K562 (cell line): ENCODE measurements around the gene SEC16A. TPM values are rescaled to one million over a fixed set of nuclear protein-coding genes. Genes with fewer than 3 reads are reported as not detected.

Experiments used
- ATAC-seq: fragments of 200-7000 bp; cut with Tn5 transposase; 3 replicates; pipeline ENCODE4 v1.9.1; 2020; ENCODE audit warnings: moderate library complexity
- BruUV-seq: library from RNA; stranded (reverse); fragments of 400-500 nt; replicated peaks from 2 replicates; lab custom pipeline; 2021; lab: Mats Ljungman, UMichigan
- CTCF ChIA-PET: fragments of 300-600 bp; formaldehyde crosslinking; extraction: SDS; loops from one replicate; lab custom pipeline; 2021; ENCODE audit warnings: low intra/inter-chr PET ratio; lab: Yijun Ruan, JAX
- POLR2A ChIA-PET: fragments of 300-600, 350-650 bp; sonication (Branson Sonifier 250); formaldehyde crosslinking; extraction: SDS; loops from one replicate; lab custom pipeline; 2021; ENCODE audit warnings: antibody characterized with exemption, inconsistent platforms; lab: Yijun Ruan, JAX
- DNase-seq, 4 experiments: peaks; one replicate each; pipeline versions ENCODE4 v3.0.0 to v3.0.0-alpha.2; 2011 to 2018; ENCODE audit warnings: low spot score in 3 of 4, mixed read lengths in 3 of 4; ENCODE audit errors: extremely low read depth in 1 of 4
- FAIRE-seq: peaks from 2 replicates; lab custom pipeline; 2011; peaks lifted over from hg19 to GRCh38; lab: Jason Lieb, UNC
- H2AFZ ChIP-seq: 2 replicates; pipeline ENCODE4 v1.6.0; 2011; ENCODE audit warnings: low read depth, low read length, control low read depth, inconsistent platforms
- H3K27ac ChIP-seq: fragments of 200-600 bp; 3 replicates; pipeline ENCODE4 v1.8.0; 2011; ENCODE audit warnings: low read depth, mild to moderate bottlenecking, control low read depth, inconsistent platforms, low read length, moderate library complexity, mixed read lengths; ENCODE audit errors: extremely low read depth
- H3K27me3 ChIP-seq, 2 experiments: fragments of 300-600 bp in 1 of 2; 2 replicates in 1 of 2; 3 replicates in 1 of 2; pipeline versions ENCODE4 v1.6.0 to v1.8.0; 2011; ENCODE audit warnings: inconsistent platforms in 2 of 2, low read length in 2 of 2, mild to moderate bottlenecking in 1 of 2, mixed read lengths in 1 of 2, moderate library complexity in 1 of 2; ENCODE audit not compliant: control insufficient read depth in 2 of 2, insufficient read depth in 2 of 2
- H3K36me3 ChIP-seq: fragments of 300-600 bp; 3 replicates; pipeline ENCODE4 v1.8.0; 2011; ENCODE audit warnings: mild to moderate bottlenecking, low read length, inconsistent platforms; ENCODE audit not compliant: control insufficient read depth, insufficient read depth
- H3K4me1 ChIP-seq, 2 experiments: fragments of 200-600 bp in 1 of 2; replicated peaks in 1 of 2; 2 replicates in 1 of 2; 3 replicates in 1 of 2; pipeline versions ENCODE4 v1.5.1 to v1.8.0; 2011; ENCODE audit warnings: inconsistent platforms in 2 of 2, low read length in 2 of 2, mild to moderate bottlenecking in 1 of 2, mixed read lengths in 1 of 2, moderate library complexity in 1 of 2; ENCODE audit not compliant: control insufficient read depth in 2 of 2, insufficient read depth in 2 of 2
- H3K4me2 ChIP-seq: 2 replicates; pipeline ENCODE4 v1.6.1; 2011; ENCODE audit warnings: low read length, control low read depth, inconsistent platforms, mixed read lengths; ENCODE audit not compliant: insufficient read depth
- H3K4me3 ChIP-seq: fragments of 200-600 bp; sonication (generic), shearing (Covaris generic); 2 replicates; pipeline ENCODE4 v1.5.1; 2016; ENCODE audit warnings: control low read depth, inconsistent platforms
- H3K79me2 ChIP-seq: fragments of 200-600 bp; 3 replicates; pipeline ENCODE4 v1.8.0; 2011; ENCODE audit warnings: low read length, inconsistent platforms; ENCODE audit not compliant: control insufficient read depth, insufficient read depth
- H3K9ac ChIP-seq, 2 experiments: 2 replicates each; pipeline versions ENCODE4 v1.6.0 to v1.6.1; 2011; ENCODE audit warnings: low read depth in 2 of 2, low read length in 2 of 2, control low read depth in 1 of 2, inconsistent platforms in 1 of 2, mild to moderate bottlenecking in 1 of 2, mixed read lengths in 1 of 2; ENCODE audit not compliant: insufficient read depth in 1 of 2
- H3K9me1 ChIP-seq: one replicate; pipeline ENCODE4 v1.6.0; 2011; ENCODE audit warnings: inconsistent platforms, mild to moderate bottlenecking, low read length, moderate library complexity; ENCODE audit not compliant: control insufficient read depth, insufficient read depth
- H3K9me3 ChIP-seq: replicated peaks from 2 replicates; pipeline ENCODE4 v1.5.1; 2011; ENCODE audit warnings: low read depth, low read length, inconsistent platforms; ENCODE audit not compliant: control insufficient read depth, insufficient read depth
- H4K20me1 ChIP-seq: replicated peaks from 2 replicates; pipeline ENCODE4 v1.6.1; 2011; ENCODE audit warnings: low read length, inconsistent platforms, mixed read lengths; ENCODE audit not compliant: control insufficient read depth, insufficient read depth
- HDAC2 ChIP-seq: fragments of 450-650 bp; IDR thresholded peaks from 2 replicates; pipeline ENCODE4 v1.6.1; 2016; ENCODE audit warnings: mild to moderate bottlenecking
- HSF4 ChIP-seq: fragments of 250-450 bp; sonication (Bioruptor Pico); IDR thresholded peaks from 2 replicates; pipeline ENCODE4 v2.1.2; 2022; ENCODE audit warnings: mild to moderate bottlenecking, moderate library complexity, borderline replicate concordance
- RAD21 ChIP-seq, 2 experiments: fragments of 250-450 bp in 1 of 2; fragments of 450-650 bp in 1 of 2; sonication (Bioruptor Pico) in 1 of 2; formaldehyde crosslinking in 1 of 2; IDR thresholded peaks in 1 of 2; conservative IDR thresholded peaks in 1 of 2; 2 replicates each; pipeline versions ENCODE4 v1.4.0 to v1.8.0; 2020 to 2022; ENCODE audit warnings: mild to moderate bottlenecking in 2 of 2, moderate library complexity in 1 of 2
- SLC30A9 ChIP-seq: fragments of 250-450 bp; sonication (Bioruptor Pico); IDR thresholded peaks from 2 replicates; pipeline ENCODE4 v1.8.0; 2022; ENCODE audit warnings: mild to moderate bottlenecking, moderate library complexity
- WGBS: fragments of 100-300 bp; shearing (Covaris generic); methylation state at CpG from one replicate; pipeline ENCODE4 v1.1.6; 2016; ENCODE audit warnings: low coverage, mixed read lengths; ENCODE audit not compliant: insufficient coverage; ENCODE audit errors: missing lambda C conversion rate; 5-methylcytosine and 5-hydroxymethylcytosine counted together
- in situ Hi-C: fragments of 300-500 bp; cut with MboI; formaldehyde crosslinking; loops from 4 replicates; pipeline ENCODE4 v1.15.0; 2018; ENCODE audit warnings: inconsistent platforms, mixed read lengths
- intact Hi-C: fragments of 100-400 bp; cut with micrococcal nuclease; formaldehyde crosslinking; loops from 2 replicates; pipeline ENCODE4 v1.14.2; 2022
- polyA plus RNA-seq, 8 experiments: library from polyadenylated mRNA; depleted of rRNA in 4 of 8; stranded (reverse) in 5 of 8; unstranded in 3 of 8; fragments of >200 nt; fragmentation: Nextera tagmentation in 2 of 8; fragmentation: Illumina TruSeq in 1 of 8; extraction: Ambion mirVana in 2 of 8; extraction: Trizol in 1 of 8; gene quantifications; 2 replicates each; pipeline versions ENCODE4 v1.2.1 to v1.2.3, GENCODE V29; 2011 to 2014; ENCODE audit warnings: inconsistent platforms in 1 of 8, missing spikeins in 1 of 8
- total RNA-seq, 7 experiments: library from RNA; depleted of rRNA in 6 of 7; stranded (reverse); fragments of >200 nt in 6 of 7; fragmentation: Illumina TruSeq in 2 of 7; extraction: Trizol in 2 of 7; gene quantifications; 2 replicates each; pipeline versions ENCODE4 v1.2.1 to v1.2.3, GENCODE V29; 2011 to 2021; ENCODE audit warnings: low replicate concordance in 1 of 7
- TF ChIP-seq, protein P1 (sequence below): sonication (generic); formaldehyde crosslinking; IDR thresholded peaks from 2 replicates; pipeline ENCODE4 v1.8.1; 2023; ENCODE audit warnings: mild to moderate bottlenecking, missing genetic modification reagents
- TF ChIP-seq, protein P2 (sequence below): sonication (generic); formaldehyde crosslinking; IDR thresholded peaks from 2 replicates; pipeline ENCODE4 v1.8.1; 2022; ENCODE audit warnings: missing genetic modification reagents
- TF ChIP-seq, protein P3 (sequence below): fragments of 450-650 bp; formaldehyde crosslinking; IDR thresholded peaks from 2 replicates; pipeline ENCODE4 v1.4.0; 2020; ENCODE audit warnings: mild to moderate bottlenecking
- TF ChIP-seq, protein P4 (sequence below): sonication (generic); formaldehyde crosslinking; IDR thresholded peaks from 2 replicates; pipeline ENCODE4 v1.4.0; 2020; ENCODE audit warnings: mild to moderate bottlenecking, missing genetic modification reagents

Gene SEC16A
- total and polyA plus RNA-seq, 9 of the 15 experiments (the other 6 are each of a cell fraction or from before 2014, with no cell fraction given), result 8.3 to 62.8 (median 14.0) TPM

DNA sequence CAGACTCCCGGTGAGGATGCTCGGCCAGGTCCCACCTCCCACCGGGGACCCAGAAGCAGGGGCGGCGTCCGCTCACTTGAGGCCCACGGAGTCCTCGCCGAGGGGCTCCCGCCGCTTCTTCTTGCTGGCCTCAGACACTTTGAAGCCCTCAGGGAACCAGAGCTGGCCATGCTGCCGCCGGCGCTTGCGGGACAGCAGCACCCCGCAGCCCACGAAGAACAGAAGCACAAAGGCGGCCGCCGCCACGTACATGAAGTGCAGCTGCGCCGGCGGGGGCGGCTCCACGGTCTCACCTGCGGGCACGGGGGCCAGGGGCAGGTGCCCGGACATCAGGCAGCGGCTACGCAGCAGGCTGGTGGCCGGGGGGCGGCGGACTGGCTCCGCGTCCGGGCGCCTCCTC is 19.4 kb upstream of the SEC16A start:
- Histone ChIP-seq H3K4me3 (no peak overlapping the region), H3K9me1 (no peaks in the 10 kb centered on the region), H3K4me2 (no peak overlapping the region), H3K79me2 (no peaks in the 10 kb centered on the region), H3K27me3 (no peaks in the 10 kb centered on the region), H3K36me3 (peaks cover 83% of the 10 kb centered on the region; the same call in 1 of the 3 replicates), H3K9ac (no peak overlapping the region), H3K27ac (no peak overlapping the region), H3K4me1 (peaks cover 0 to 22% of the 10 kb centered on the region in 2 experiments; a peak in 1 of 5 replicates), H4K20me1 (no peaks in the 10 kb centered on the region), H2AFZ (no peak overlapping the region), H3K9me3 (no peaks in the 10 kb centered on the region)
- in situ Hi-C loops (no loop called here), intact Hi-C loops (no loop called here)
- ChIA-PET POLR2A (no interaction called here), CTCF (no interaction called here)
- TF ChIP-seq HSF4 (CRISPR knock-in tag), result no peak
- TF ChIP-seq, protein P1, sequence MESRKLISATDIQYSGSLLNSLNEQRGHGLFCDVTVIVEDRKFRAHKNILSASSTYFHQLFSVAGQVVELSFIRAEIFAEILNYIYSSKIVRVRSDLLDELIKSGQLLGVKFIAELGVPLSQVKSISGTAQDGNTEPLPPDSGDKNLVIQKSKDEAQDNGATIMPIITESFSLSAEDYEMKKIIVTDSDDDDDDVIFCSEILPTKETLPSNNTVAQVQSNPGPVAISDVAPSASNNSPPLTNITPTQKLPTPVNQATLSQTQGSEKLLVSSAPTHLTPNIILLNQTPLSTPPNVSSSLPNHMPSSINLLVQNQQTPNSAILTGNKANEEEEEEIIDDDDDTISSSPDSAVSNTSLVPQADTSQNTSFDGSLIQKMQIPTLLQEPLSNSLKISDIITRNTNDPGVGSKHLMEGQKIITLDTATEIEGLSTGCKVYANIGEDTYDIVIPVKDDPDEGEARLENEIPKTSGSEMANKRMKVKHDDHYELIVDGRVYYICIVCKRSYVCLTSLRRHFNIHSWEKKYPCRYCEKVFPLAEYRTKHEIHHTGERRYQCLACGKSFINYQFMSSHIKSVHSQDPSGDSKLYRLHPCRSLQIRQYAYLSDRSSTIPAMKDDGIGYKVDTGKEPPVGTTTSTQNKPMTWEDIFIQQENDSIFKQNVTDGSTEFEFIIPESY (CRISPR knock-in tag), result peak; percentile 34; the same call in 1 of the 2 replicates
- DNase-seq, result no peak
- no TSS peak for BruUV-seq
- 96% methylated on average over 21 of the region's 38 CpGs for WGBS
- no peak for FAIRE-seq
- no peak for ATAC-seq

DNA sequence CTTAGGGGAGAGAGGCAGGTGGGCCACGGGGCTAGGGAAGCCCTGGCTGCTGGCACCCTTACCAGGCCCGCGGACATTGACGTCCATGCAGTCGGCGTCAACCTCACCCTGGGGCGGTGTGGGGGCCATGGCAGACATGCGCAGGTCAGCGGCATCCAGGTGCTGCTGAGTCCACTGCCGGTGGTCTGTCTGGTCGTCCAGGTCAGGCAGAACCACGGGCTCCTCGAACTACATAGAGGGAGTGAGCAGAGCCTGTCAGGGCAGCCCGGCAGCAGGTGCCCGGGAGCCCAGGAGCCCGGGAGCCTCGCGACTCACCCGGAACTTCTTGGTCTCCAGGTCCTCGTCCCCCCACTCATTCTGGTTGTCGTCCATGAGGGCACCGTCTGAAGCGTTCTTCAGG is 18.8 kb upstream of the SEC16A start:
- Histone ChIP-seq H3K4me2 (no peak overlapping the region), H3K27me3 (no peaks in the 10 kb centered on the region), H3K9me3 (no peaks in the 10 kb centered on the region), H2AFZ (no peak overlapping the region), H4K20me1 (no peaks in the 10 kb centered on the region), H3K9ac (no peak overlapping the region; a peak in 1 of 4 replicates), H3K36me3 (peaks cover 83% of the 10 kb centered on the region; the same call in 1 of the 3 replicates), H3K79me2 (no peaks in the 10 kb centered on the region), H3K27ac (no peak overlapping the region), H3K4me1 (peaks cover 0 to 27% of the 10 kb centered on the region in 2 experiments; a peak in 2 of 5 replicates), H3K4me3 (no peak overlapping the region), H3K9me1 (no peaks in the 10 kb centered on the region)
- ATAC-seq (no peak), DNase-seq (no peak), FAIRE-seq (no peak)
- whole genome bisulfite sequencing, result 92% methylated on average over 17 of the region's 23 CpGs
- ChIA-PET CTCF (no interaction called here), POLR2A (no interaction called here)
- in situ Hi-C loops (no loop called here), intact Hi-C loops (no loop called here)
- BruUV-seq, result no TSS peak
- TF ChIP-seq, protein P2, sequence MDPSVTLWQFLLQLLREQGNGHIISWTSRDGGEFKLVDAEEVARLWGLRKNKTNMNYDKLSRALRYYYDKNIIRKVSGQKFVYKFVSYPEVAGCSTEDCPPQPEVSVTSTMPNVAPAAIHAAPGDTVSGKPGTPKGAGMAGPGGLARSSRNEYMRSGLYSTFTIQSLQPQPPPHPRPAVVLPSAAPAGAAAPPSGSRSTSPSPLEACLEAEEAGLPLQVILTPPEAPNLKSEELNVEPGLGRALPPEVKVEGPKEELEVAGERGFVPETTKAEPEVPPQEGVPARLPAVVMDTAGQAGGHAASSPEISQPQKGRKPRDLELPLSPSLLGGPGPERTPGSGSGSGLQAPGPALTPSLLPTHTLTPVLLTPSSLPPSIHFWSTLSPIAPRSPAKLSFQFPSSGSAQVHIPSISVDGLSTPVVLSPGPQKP, result no peak
- TF ChIP-seq, protein P3, sequence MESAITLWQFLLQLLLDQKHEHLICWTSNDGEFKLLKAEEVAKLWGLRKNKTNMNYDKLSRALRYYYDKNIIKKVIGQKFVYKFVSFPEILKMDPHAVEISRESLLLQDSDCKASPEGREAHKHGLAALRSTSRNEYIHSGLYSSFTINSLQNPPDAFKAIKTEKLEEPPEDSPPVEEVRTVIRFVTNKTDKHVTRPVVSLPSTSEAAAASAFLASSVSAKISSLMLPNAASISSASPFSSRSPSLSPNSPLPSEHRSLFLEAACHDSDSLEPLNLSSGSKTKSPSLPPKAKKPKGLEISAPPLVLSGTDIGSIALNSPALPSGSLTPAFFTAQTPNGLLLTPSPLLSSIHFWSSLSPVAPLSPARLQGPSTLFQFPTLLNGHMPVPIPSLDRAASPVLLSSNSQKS (CRISPR knock-in tag), result no peak
- no peak for TF ChIP-seq HDAC2
- TF ChIP-seq, protein P4, sequence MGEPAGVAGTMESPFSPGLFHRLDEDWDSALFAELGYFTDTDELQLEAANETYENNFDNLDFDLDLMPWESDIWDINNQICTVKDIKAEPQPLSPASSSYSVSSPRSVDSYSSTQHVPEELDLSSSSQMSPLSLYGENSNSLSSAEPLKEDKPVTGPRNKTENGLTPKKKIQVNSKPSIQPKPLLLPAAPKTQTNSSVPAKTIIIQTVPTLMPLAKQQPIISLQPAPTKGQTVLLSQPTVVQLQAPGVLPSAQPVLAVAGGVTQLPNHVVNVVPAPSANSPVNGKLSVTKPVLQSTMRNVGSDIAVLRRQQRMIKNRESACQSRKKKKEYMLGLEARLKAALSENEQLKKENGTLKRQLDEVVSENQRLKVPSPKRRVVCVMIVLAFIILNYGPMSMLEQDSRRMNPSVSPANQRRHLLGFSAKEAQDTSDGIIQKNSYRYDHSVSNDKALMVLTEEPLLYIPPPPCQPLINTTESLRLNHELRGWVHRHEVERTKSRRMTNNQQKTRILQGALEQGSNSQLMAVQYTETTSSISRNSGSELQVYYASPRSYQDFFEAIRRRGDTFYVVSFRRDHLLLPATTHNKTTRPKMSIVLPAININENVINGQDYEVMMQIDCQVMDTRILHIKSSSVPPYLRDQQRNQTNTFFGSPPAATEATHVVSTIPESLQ (CRISPR knock-in tag), result no peak
- no peak for TF ChIP-seq RAD21 (CRISPR knock-in tag; conservative IDR thresholded peaks at IDR 0.05 in 1 of 2, IDR thresholded peaks at IDR 0.05 in 1 of 2)
- TF ChIP-seq SLC30A9 (CRISPR knock-in tag), result no peak
